Measurements from ENCODE around the gene CCL28.
A peak's percentile ranks its signal among the peaks of the same experiment; 100 is the strongest.
"Not testable (repeated sequence)": the region's sequence is repeated elsewhere in the genome, so short reads cannot be mapped to it uniquely, and the experiment has no call there.

Gene CCL28

GRCh38 chr5:43409809-43410271 lies 2.4 kb downstream of the CCL28 start:
- DNase-seq: no peak

- not testable (repeated sequence) for DNase-seq
These were observed 9.6 kb downstream of the CCL28 start for GRCh38 chr5:43402524-43403066.

GRCh38 chr5:43401827-43402226 lies 10.4 kb downstream of the CCL28 start:
- DNase-seq: no peak

GRCh38 chr5:43400082-43400481 lies 12.1 kb downstream of the CCL28 start:
- DNase-seq: no peak

- peak; percentile 10 to 61 (median 24) for DNase-seq
These were observed 15.4 kb downstream of the CCL28 start for GRCh38 chr5:43396762-43397304.

GRCh38 chr5:43390471-43390870 lies 21.7 kb downstream of the CCL28 start:
- DNase-seq: no peak

- DNase-seq: peak in 1 of 4 experiments; percentile 1
These were observed 22.4 kb downstream of the CCL28 start for GRCh38 chr5:43389679-43390329.

- no peak for DNase-seq
These were observed 25.2 kb downstream of the CCL28 start for GRCh38 chr5:43386960-43387362.

- DNase-seq: no peak
These were observed 35.6 kb downstream of the CCL28 start for GRCh38 chr5:43376496-43377140.

GRCh38 chr5:43371821-43372220 lies 40.4 kb downstream of the CCL28 start:
- no peak for DNase-seq

GRCh38 chr5:43370352-43370751 lies 41.8 kb downstream of the CCL28 start:
- DNase-seq: no peak

- DNase-seq: no peak
These were observed 42.5 kb downstream of the CCL28 start for GRCh38 chr5:43369651-43370050.

GRCh38 chr5:43367909-43368669 lies 44.1 kb downstream of the CCL28 start:
- DNase-seq: no peak

- no peak for DNase-seq
These were observed 44.7 kb downstream of the CCL28 start for GRCh38 chr5:43367453-43367852.

- not testable (repeated sequence) for DNase-seq
These were observed 45.4 kb downstream of the CCL28 start for GRCh38 chr5:43366680-43367246.

GRCh38 chr5:43365155-43365554 lies 47.0 kb downstream of the CCL28 start:
- DNase-seq: not testable (repeated sequence)

- no peak for DNase-seq
These were observed 48.6 kb downstream of the CCL28 start for GRCh38 chr5:43363445-43364152.

GRCh38 chr5:43362725-43363435 lies 49.3 kb downstream of the CCL28 start:
- no peak for DNase-seq

GRCh38 chr5:43358726-43359125 lies 53.5 kb downstream of the CCL28 start:
- DNase-seq: no peak

GRCh38 chr5:43358301-43358700 lies 53.9 kb downstream of the CCL28 start:
- DNase-seq: no peak

GRCh38 chr5:43357878-43358281 lies 54.3 kb downstream of the CCL28 start:
- DNase-seq: no peak

- DNase-seq: no peak
These were observed 55.1 kb downstream of the CCL28 start for GRCh38 chr5:43357067-43357466.
